Small intestine (tissue), 7 donors: Measurements from ENCODE around the gene ZSWIM4. TPM values are rescaled to one million over a fixed set of nuclear protein-coding genes. Genes with fewer than 3 reads are reported as not detected.
A peak's percentile ranks its signal among the peaks of the same experiment; 100 is the strongest.

ENCODE experiments used
- DNase-seq, 2 donors: peaks; one replicate each; pipeline versions ENCODE4 v3.0.0 to v3.0.0-alpha.2; 2013
- FAIRE-seq: peaks from 2 replicates; lab custom pipeline; 2012; peaks lifted over from hg19 to GRCh38; lab: Jason Lieb, UNC
- H3K27ac ChIP-seq, 3 donors: one replicate each; pipeline ENCODE4 v1.5.1; 2013; ENCODE audit warnings: low read length in 2 of 3, mild to moderate bottlenecking in 2 of 3, control low read depth in 1 of 3, inconsistent platforms in 1 of 3, low read depth in 1 of 3, moderate library complexity in 1 of 3
- H3K27me3 ChIP-seq, 3 donors: one replicate each; pipeline ENCODE4 v1.6.1; 2013; ENCODE audit warnings: low read length in 3 of 3, inconsistent platforms in 1 of 3; ENCODE audit not compliant: control insufficient read depth in 3 of 3, insufficient read depth in 3 of 3
- H3K36me3 ChIP-seq, 3 donors: one replicate each; pipeline ENCODE4 v1.6.1; 2013; ENCODE audit warnings: low read length in 3 of 3, inconsistent platforms in 1 of 3, low read depth in 1 of 3, mild to moderate bottlenecking in 1 of 3, moderate library complexity in 1 of 3; ENCODE audit not compliant: control insufficient read depth in 3 of 3, insufficient read depth in 2 of 3
- H3K4me1 ChIP-seq, 3 donors: one replicate each; pipeline ENCODE4 v1.6.1; 2013; ENCODE audit warnings: low read length in 2 of 3, inconsistent platforms in 1 of 3, low read depth in 1 of 3, mild to moderate bottlenecking in 1 of 3, moderate library complexity in 1 of 3; ENCODE audit not compliant: control insufficient read depth in 3 of 3, insufficient read depth in 2 of 3
- H3K4me3 ChIP-seq, 3 donors: one replicate each; pipeline ENCODE4 v1.5.1; 2013; ENCODE audit warnings: low read length in 3 of 3, control low read depth in 1 of 3, inconsistent platforms in 1 of 3, low read depth in 1 of 3, mild to moderate bottlenecking in 1 of 3, moderate library complexity in 1 of 3
- H3K9me3 ChIP-seq, 2 donors: one replicate each; pipeline ENCODE4 v1.6.1; 2013; ENCODE audit warnings: low read depth in 1 of 2, low read length in 1 of 2; ENCODE audit not compliant: control insufficient read depth in 2 of 2, insufficient read depth in 1 of 2
- WGBS, 3 donors: extraction: QIAGEN DNeasy Blood & Tissue Kit; methylation state at CpG; one replicate each; pipeline ENCODE4 v1.1.7; 2013; 5-methylcytosine and 5-hydroxymethylcytosine counted together
- polyA plus RNA-seq, 4 donors: library from polyadenylated mRNA; stranded (reverse) in 3 of 4; unstranded in 1 of 4; fragments of 200-250 nt in 3 of 4; fragments of 120-200 nt in 1 of 4; gene quantifications; one replicate each; pipeline versions ENCODE4 v1.2.1 to v1.2.3, GENCODE V29; 2013
- donor health status: healthy with polysubstance abuse.
- donor health status: control.
- donor health status: control.
- donor health status: Bipolar disorder and iron deficiency.
- donor health status: healthy.

Gene ZSWIM4
- polyA plus RNA-seq, 4 donors, result 0.45 to 4.0 (median 1.8) TPM

DNA sequence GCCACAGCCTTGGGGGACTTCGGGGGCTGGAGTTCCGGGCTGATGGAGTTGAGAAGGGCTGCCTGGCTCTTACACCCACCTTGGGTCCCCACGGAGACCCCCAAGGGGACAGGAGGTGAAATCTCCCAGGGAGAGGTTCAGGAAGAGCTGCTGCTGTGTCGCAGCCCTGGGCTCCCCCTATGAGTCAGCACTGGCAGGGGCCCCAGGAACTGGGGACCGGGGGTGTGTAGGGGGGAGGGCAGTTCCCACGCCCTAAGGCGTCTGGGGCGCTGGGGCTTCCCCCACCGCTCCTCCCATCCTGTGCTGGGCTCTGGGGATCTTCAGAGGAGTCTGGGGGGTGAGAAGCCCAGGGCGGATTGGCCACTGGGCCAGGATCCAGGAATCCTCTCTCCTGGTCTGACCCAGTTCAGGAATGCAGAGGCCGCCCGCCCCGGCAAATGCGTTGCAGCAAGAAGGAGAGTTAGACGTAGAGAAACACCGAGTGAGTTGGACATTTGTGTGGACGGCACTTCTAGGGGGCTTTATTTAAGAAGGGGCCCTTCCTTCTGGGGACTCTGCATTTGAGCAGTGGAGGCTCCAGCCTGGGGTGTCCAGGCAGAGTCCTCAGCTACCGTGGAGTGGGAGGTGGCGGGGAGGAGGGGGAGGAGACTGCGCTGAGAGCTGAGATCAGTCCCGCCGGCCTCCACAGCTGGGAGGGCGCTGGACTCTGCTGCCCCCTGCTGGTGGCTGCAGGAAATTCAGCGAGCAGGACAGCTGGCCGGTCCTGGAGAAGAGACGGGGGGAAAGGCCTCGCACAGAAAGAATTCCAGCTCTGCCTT lies 66.7 kb downstream of the ZSWIM4 start:
- Histone ChIP-seq H3K36me3 (no peaks in the 10 kb centered on the region), H3K4me1 (peaks cover 0 to 27% (median 0%) of the 10 kb centered on the region in 3 donors), H3K27ac (peak overlapping the region; percentile 62 to 99 (median 82)), H3K9me3 (no peaks in the 10 kb centered on the region), H3K4me3 (peak overlapping the region; percentile 12 to 45 (median 40)), H3K27me3 (peaks cover 0 to 9% (median 2%) of the 10 kb centered on the region in 3 donors)
- DNase-seq (peak; percentile 87 to 97), FAIRE-seq (no peak)
- 0 to 1% (median 1%) methylated on average over 25 to 27 of the region's 27 CpGs for WGBS, 3 donors

DNA sequence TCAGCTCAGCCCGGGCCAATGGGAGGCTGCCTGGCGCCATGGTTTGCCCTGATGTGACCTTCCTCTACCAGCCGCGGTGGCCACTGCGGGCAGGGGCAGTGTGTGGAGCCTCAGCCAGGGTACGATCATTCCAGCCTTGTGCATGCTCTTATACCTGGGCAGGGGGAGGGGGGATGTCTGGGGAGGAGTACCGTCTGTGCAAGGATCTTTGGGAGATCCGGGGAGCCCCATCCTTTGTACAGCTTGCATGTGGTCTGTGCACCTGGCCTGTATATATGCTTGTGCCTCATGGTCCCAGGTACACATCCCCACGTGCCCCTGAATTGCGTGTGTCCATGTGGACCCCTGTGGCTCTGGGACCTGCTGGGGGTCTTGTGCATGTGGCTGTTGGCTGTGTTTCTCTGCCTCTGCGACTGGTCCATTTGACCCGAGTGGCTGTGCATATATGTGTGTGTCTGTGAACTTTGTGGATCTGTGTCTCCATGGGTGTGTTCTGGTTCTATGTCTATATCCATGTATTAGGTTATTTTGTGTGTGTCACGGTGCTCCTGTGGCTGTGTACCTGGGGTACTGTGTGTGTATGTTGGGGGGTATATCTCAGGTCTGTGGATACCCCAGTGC lies 68.9 kb downstream of the ZSWIM4 start:
- 18 to 29% (median 26%) methylated on average over 13 of the region's 13 CpGs for WGBS, 3 donors
- H3K36me3 ChIP-seq, result peaks cover 0 to under 1% (median 0%) of the 10 kb centered on the region in 3 donors
- H3K27ac ChIP-seq, result peak overlapping the region in 2 of 3 donors; percentile 3 to 4
- peaks cover 0 to 9% (median 2%) of the 10 kb centered on the region in 3 donors for H3K27me3 ChIP-seq
- FAIRE-seq, result no peak
- DNase-seq, result peak in 1 of 2 donors; percentile 57
- peaks cover 0 to 27% (median 0%) of the 10 kb centered on the region in 3 donors for H3K4me1 ChIP-seq
- no peak overlapping the region for H3K4me3 ChIP-seq
- H3K9me3 ChIP-seq, result no peaks in the 10 kb centered on the region

DNA sequence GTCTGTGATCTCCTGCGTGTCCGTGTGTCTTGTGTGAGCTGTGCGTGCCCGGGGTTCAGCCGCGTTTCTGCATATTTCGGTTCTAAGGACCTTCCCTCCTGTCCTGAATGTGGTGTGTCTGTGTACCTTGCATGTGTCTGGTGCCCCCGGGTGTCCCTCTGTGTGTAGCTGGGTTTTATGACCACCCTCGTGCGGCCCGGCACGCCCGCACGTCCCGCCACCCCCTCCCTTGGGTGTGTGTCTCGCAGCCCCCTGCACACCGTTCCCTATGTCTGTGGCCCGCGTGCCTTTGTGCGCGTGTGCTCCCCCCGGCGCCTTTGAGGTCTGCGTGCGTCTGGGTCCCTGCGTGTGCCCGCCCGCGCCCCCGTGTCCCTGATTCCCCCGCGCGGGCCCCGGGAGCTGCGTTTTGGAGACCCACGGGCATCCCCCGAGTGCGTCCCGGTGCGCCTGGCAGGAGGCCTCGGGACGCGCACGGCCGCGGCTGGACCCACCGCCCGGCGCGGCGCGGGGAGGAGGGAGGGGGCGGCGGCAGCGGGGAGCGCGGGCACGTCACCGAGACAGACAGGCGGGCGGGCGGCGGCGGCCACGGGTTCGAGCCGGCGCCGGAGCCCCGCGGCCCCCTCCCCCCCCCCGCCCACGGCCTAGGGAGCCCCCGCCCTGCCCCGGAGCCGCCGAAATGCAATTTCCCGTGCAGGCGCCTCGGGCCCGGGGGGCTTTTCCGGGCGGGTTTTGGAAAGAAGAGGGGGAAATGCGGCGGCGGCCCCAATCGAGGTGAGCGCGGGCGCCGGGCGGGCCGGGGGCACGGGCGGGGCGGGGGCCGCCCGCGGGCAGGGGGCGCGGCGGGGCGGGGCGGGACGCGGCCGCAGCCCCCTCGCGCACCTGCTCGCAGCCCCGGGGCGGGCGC lies 69.7 kb downstream of the ZSWIM4 start:
- FAIRE-seq (no peak), DNase-seq (peak in 1 of 2 donors; percentile 65)
- WGBS, 3 donors, result 3 to 6% (median 5%) methylated on average over 23 to 106 of the region's 113 CpGs
- H3K27me3 ChIP-seq, result peaks cover 0 to 9% (median 2%) of the 10 kb centered on the region in 3 donors
- H3K4me3 ChIP-seq, result peak overlapping the region in 2 of 3 donors; percentile 45 to 61
- H3K36me3 ChIP-seq, result peaks cover 0 to 3% (median 0%) of the 10 kb centered on the region in 3 donors
- H3K27ac ChIP-seq, result peak overlapping the region in 1 of 3 donors; percentile 4
- H3K9me3 ChIP-seq, result no peaks in the 10 kb centered on the region
- peaks cover 0 to 27% (median 0%) of the 10 kb centered on the region in 3 donors for H3K4me1 ChIP-seq

DNA sequence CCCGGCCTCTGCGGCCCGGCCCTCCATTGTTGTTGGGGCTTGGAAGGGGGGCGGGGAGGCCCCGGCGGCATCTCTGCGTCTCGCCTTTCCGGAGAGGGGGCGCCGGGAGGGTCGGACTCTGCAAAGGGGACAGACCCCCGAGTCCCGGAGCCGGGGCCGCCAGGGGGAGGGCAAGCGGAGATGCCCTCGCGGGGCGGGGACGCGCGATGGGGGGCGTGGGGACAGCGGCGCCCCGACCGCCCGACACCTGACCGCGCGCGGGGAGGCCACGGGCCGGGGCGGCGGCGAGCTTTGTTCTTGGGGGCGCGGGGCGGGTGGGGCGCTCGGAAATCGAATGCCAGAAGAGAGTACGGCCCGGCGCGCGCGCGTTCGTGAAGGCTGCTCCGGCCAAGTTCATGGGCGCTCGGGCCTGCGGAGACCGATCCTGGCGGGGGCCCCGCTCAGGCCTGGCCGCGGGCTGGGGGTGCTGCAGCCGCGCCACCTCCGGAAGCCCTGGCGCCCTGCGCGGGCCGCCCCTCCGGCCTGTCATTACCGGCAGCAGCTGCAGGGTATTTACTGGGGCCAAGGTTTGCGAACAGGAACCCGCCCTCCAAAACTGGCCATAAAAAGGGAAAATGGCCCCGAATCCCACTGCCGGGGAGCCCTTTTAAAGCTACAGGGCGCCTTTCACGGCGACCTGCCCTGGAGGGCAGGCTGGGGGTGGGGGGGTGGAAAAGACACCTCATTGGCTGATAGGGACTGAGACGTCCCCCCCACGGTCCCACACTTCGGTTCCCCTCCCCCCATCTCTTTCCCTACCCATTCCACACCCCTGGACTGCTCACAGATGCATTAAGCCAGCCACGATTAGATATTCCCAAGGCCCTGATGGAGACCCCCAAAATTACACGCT lies 70.6 kb downstream of the ZSWIM4 start:
- FAIRE-seq, result no peak
- H3K27ac ChIP-seq, result peak overlapping the region in 1 of 3 donors; percentile 58
- H3K9me3 ChIP-seq, result no peaks in the 10 kb centered on the region
- H3K4me3 ChIP-seq, result peak overlapping the region; percentile 26 to 61 (median 45)
- 2% methylated on average over 45 to 82 of the region's 82 CpGs for WGBS, 3 donors
- peaks cover 0 to 9% (median 2%) of the 10 kb centered on the region in 3 donors for H3K27me3 ChIP-seq
- peak in 1 of 2 donors; percentile 82 for DNase-seq
- H3K4me1 ChIP-seq, result peaks cover 0 to 27% (median 0%) of the 10 kb centered on the region in 3 donors
- H3K36me3 ChIP-seq, result peaks cover 0 to 7% (median 0%) of the 10 kb centered on the region in 3 donors

DNA sequence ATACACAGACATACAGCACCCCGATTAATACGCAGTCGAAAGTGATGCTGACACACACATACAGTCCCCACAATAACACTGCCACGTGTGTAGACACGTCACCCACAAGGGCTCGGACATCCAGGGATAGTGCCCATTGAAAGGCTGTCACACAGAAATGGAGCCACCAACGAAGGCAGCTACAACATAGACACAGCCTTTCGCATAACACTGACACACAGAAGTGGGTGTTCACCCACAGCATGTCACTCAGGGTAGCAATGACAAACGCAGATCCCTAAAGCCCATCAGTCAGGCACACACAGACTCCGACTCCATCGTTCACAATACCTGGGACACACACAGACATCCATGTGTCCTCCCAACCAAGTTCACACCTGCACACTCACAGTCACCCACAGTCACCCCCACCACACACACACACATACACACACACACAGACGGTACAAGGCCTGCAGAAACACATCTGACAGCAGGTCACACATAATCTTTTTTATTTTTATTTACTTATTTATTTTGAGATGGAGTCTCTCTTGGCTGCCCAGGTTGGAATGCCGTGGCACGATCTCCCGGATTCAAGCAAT lies 71.3 kb downstream of the ZSWIM4 start:
- 51 to 69% (median 63%) methylated on average over 15 of the region's 15 CpGs for WGBS, 3 donors
- Histone ChIP-seq H3K36me3 (peaks cover 0 to 7% (median 0%) of the 10 kb centered on the region in 3 donors), H3K4me1 (peaks cover 0 to 21% (median 0%) of the 10 kb centered on the region in 3 donors), H3K9me3 (no peaks in the 10 kb centered on the region), H3K27me3 (peaks cover 0 to 9% (median 2%) of the 10 kb centered on the region in 3 donors), H3K27ac (peak overlapping the region in 1 of 3 donors; percentile 58), H3K4me3 (peak overlapping the region in 1 of 3 donors; percentile 45)
- FAIRE-seq (no peak), DNase-seq (no peak)

DNA sequence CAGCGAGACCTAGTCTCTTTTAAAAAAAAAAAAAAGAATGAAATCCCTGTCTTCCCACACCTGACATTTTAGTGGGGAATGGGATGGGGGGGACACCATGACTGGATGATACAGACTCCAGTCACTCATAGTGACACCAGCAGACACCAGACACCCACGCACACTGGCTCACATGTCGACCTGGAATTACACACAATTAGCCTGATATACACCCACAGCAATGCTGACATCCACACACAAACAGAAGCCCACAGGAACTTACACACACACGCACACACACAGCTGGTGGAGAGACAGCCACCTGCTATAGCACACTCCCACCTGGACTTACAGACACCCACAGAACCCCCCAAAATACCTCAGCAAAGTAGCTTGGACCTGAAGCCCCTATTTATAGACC lies 73.4 kb downstream of the ZSWIM4 start:
- no peak for FAIRE-seq
- Histone ChIP-seq H3K4me3 (no peak overlapping the region), H3K27ac (no peak overlapping the region), H3K27me3 (peaks cover 0 to 11% (median 2%) of the 10 kb centered on the region in 3 donors), H3K9me3 (no peaks in the 10 kb centered on the region), H3K36me3 (peaks cover 0 to 7% (median 0%) of the 10 kb centered on the region in 3 donors), H3K4me1 (peaks cover 0 to 21% (median 0%) of the 10 kb centered on the region in 3 donors)
- no peak for DNase-seq
- WGBS, 3 donors, result 66 to 89% (median 81%) methylated on average over 4 of the region's 4 CpGs

DNA sequence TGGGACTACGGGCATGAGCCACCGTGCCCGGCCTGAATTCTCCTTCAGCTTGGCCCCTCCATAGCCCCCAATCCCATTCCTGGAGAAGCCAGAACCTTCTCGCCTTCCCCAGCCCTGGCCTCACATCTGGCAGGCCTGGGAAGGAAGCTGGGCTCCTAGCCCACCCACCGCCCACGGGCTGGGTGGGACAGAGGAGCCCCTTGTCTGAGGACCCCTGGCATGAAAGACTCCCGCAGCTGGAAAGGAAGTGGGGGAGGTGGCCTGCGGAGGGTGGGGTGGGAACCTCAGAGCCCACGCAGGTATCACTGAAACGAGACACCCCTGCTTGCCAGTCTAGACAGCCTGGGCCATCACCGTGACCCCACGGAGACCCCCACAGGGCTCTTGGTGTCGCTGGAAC lies 74.0 kb downstream of the ZSWIM4 start:
- no peak overlapping the region for H3K4me3 ChIP-seq
- DNase-seq, result no peak
- no peak overlapping the region for H3K27ac ChIP-seq
- WGBS, 3 donors, result 76 to 87% (median 84%) methylated on average over 10 to 13 of the region's 13 CpGs
- peaks cover 0 to 7% (median 0%) of the 10 kb centered on the region in 3 donors for H3K36me3 ChIP-seq
- peaks cover 0 to 11% (median 2%) of the 10 kb centered on the region in 3 donors for H3K27me3 ChIP-seq
- peaks cover 0 to 16% (median 0%) of the 10 kb centered on the region in 3 donors for H3K4me1 ChIP-seq
- FAIRE-seq, result no peak
- no peaks in the 10 kb centered on the region for H3K9me3 ChIP-seq
